Right renal pelvis (tissue), 4 donors: Measurements from ENCODE around the gene BCAP31. TPM values are rescaled to one million over a fixed set of nuclear protein-coding genes. Genes with fewer than 3 reads are reported as not detected.
"Not testable (repeated sequence)": the region's sequence is repeated elsewhere in the genome, so short reads cannot be mapped to it uniquely, and the experiment has no call there.

ENCODE experiments used
- DNase-seq, 4 donors: peaks; one replicate each; pipeline ENCODE4 v3.0.0-alpha.2; 2013; ENCODE audit warnings: low read depth in 4 of 4, low spot score in 3 of 4, missing footprints in 1 of 4
- polyA plus RNA-seq, 4 donors: library from polyadenylated mRNA; unstranded; fragments of 120-200 nt; gene quantifications; one replicate each; pipeline ENCODE4 v1.2.1, GENCODE V29; 2013; ENCODE audit not compliant: insufficient read length in 4 of 4

The BCAP31 gene
- polyA plus RNA-seq, 4 donors, result 192 to 206 (median 199) TPM

DNA sequence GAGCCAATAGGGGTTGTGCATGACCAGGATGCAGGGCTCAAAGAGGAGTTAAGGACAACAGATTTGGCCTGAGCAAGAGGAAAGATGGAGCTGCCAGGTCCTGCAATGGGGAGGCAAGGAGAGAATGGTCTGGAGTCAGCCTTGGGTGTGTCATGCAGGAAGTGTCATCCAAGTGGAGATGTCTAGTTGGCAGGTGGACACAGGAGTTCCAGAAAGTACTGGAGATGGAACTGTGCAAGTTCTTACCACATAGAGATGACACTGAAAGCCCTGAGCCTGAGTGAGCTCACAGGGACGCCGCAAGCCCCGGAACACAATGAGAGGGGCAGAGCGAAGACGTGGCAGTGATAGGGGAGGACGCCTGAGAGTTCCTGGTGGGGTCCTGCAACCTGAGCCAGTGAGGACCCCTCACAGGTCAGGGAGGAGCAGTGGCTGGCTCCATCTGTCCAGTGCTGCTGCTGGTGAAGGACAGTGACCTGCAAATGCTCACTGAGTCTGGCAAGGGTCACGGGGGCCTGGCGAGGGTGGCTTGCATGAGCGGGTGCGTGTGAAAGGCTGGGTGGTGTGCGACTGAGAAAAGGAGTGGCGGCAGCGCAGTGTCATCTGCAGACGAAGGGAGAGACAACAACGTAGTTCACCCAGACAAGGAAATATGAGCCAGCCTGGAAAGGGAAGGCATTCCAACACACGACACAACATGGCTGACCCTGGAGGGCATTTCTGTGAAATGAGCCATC, 27.0 kb downstream of the BCAP31 start:
- DNase-seq, result not testable (repeated sequence)

DNA sequence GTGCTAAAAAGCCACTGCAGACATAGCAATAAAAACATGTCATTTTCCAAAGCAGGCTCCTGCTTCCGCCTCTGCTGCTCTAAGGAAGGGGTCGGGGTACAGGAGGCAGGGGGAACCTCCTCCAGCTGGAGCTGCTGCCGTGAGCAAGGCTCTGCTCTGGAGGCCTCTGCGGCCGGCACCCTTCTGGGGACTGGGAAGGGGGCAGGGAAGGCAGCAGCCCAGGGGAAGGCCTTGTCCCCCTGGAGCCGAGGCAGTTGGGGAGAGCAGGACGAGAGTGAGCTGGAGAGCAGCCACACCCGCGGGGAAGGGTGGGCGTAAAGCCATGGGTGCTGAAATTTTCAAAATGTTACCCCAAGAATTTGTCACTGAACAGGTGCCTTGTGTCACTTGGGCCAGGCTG, 27.6 kb downstream of the BCAP31 start:
- DNase-seq, result not testable (repeated sequence)

DNA sequence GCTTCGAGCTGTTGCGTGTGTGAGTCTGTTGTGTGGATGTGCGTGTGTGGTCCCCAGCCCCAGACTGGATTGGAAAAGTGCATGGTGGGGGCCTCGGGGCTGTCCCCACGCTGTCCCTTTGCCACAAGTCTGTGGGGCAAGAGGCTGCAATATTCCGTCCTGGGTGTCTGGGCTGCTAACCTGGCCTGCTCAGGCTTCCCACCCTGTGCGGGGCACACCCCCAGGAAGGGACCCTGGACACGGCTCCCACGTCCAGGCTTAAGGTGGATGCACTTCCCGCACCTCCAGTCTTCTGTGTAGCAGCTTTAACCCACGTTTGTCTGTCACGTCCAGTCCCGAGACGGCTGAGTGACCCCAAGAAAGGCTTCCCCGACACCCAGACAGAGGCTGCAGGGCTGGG, 28.1 kb downstream of the BCAP31 start:
- DNase-seq, result no peak

DNA sequence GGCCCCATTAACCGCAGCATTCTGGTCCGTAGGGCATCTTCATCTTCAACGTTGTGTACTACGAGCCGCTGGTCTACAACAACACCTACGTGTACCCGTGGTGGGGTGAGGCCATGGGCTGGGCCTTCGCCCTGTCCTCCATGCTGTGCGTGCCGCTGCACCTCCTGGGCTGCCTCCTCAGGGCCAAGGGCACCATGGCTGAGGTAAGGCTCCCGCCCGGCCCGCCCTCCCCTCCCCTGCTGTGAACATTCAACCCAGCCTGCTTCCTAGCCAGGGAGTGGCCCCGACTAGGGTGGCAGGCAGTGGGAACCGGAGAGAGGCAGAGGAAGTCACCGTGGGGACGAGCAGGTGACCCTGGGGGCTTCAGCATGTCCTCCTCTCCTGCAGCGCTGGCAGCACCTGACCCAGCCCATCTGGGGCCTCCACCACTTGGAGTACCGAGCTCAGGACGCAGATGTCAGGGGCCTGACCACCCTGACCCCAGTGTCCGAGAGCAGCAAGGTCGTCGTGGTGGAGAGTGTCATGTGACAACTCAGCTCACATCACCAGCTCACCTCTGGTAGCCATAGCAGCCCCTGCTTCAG, 29.4 kb downstream of the BCAP31 start:
- no peak for DNase-seq

DNA sequence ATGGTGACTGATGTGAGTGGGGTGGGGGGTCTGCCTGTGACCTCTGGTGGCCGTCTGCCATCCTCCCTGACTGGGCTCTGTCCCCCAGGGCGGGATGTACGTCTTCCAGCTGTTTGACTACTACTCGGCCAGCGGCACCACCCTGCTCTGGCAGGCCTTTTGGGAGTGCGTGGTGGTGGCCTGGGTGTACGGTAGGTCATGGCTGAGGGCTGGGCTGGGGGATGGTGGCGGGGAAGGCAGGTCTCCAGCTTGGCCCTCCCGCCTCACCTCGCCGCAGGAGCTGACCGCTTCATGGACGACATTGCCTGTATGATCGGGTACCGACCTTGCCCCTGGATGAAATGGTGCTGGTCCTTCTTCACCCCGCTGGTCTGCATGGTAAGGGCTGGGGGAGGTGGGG, 29.9 kb downstream of the BCAP31 start:
- not testable (repeated sequence) for DNase-seq

DNA sequence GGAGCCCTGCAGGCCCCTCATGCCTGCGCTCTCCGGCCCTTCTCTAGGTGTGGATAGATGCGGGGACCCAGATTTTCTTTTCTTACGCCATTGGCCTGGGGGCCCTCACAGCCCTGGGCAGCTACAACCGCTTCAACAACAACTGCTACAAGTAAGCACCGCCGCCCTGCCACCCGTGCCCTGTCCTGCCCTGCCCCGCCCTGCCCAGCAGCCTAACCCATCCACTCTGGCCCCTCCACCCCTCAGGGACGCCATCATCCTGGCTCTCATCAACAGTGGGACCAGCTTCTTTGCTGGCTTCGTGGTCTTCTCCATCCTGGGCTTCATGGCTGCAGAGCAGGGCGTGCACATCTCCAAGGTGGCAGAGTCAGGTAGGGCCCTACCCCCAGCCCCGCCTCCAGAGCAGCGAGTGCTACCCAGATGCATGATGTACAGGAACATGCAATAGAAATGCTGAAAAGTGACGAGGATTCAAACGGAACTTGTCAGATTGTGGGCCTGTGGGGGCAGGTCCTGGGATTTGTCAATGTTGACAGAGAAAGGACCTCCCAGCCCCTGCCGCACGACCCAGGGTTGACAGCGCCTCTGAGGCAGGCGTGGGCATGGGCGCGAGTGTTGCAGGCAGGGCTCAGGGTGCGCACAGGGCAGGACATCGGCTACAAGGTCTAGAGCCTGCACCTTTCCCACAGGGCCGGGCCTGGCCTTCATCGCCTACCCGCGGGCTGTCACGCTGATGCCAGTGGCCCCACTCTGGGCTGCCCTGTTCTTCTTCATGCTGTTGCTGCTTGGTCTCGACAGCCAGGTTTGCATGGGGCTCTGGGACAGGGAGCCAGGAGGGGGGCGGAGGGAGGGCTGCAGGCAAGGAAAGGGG, 30.7 kb downstream of the BCAP31 start:
- no peak for DNase-seq

DNA sequence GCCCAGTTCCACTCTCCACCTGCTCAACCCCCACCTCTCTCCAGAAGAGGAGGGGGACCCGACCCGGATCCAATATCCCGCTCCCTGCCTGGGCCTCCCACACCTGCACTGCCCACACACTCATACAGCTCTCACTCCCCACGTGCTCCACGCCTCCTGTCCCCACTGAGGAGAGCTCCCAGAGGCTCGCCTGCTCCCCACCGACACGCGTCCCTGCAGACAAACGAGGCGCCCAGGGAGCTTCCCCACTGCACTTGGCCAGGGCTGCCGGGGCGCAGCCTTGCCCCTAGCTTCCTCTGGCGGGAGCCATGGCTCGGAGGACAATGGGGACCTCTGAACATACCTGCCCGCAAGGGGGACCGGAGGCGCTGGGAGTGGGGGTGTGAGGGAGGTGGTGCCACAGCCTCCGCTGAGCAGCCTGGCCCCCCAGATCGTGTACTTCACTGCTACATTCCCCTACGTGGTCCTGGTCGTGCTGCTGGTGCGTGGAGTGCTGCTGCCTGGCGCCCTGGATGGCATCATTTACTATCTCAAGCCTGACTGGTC, 31.5 kb downstream of the BCAP31 start:
- no peak for DNase-seq

DNA sequence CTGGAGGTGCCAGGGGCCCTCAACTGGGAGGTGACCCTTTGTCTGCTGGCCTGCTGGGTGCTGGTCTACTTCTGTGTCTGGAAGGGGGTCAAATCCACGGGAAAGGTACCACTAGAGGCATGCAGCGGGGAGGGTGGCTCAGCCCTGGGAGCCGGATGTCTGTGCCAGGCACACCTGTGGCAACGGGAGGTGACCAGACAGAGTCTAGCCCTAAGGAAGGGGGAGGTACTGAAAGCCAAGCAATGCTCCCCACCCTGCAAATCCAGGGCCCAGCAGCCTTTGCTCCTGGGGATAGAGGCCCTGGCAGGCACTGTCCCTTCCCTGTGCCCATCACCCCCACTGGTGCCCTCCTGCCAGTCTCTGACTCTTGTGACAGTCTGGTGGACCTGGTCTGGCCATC, 32.2 kb downstream of the BCAP31 start:
- DNase-seq, result no peak

DNA sequence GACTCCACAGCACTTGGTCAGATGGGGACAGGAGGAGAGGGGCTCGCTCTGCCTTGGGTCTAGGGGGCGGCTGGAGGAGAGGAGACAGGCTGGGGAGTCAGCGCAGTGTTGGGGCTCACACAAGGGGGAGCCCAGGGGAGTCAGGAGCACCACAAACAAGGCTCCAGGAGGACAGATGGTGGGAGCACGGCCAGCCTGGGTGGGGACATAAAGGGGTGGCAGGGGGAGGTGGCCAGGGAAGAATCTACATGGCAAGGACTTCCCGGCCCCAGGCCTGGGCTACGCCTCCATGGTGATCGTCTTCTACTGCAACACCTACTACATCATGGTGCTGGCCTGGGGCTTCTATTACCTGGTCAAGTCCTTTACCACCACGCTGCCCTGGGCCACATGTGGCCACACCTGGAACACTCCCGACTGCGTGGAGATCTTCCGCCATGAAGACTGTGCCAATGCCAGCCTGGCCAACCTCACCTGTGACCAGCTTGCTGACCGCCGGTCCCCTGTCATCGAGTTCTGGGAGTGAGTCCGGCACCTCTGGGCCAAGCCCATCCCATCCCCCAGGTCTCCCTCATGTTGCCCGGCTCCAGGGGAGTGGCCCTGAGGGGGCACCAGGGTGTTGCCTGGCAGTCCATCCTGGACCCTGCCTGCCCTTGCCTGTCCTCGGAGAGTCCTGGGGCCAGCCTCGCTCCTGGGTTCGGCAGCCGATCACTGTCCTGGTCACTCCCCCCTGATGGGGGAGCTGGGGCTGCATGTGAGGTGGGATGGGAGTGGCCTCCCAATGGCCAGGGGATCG, 33.0 kb downstream of the BCAP31 start:
- DNase-seq, result not testable (repeated sequence)

DNA sequence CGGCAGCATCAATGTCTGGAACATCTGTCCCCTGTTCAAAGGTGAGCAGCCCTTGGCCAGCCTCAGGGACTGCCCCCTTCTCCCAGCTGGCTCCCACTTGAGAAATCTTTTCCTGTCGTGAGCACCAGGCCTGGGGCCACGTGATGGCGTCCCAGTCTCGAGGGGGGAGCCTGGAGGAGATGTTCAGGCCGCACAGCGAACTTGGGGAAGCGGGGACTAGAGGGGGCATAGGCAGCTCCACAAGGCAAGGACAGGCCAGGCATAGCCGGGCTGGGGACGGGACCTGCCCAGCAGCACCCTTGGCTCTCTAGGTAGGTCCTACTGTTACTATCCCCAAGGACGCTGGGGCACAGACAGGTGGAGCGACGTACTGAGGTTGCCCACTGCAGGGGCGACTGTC, 33.7 kb downstream of the BCAP31 start:
- no peak for DNase-seq

DNA sequence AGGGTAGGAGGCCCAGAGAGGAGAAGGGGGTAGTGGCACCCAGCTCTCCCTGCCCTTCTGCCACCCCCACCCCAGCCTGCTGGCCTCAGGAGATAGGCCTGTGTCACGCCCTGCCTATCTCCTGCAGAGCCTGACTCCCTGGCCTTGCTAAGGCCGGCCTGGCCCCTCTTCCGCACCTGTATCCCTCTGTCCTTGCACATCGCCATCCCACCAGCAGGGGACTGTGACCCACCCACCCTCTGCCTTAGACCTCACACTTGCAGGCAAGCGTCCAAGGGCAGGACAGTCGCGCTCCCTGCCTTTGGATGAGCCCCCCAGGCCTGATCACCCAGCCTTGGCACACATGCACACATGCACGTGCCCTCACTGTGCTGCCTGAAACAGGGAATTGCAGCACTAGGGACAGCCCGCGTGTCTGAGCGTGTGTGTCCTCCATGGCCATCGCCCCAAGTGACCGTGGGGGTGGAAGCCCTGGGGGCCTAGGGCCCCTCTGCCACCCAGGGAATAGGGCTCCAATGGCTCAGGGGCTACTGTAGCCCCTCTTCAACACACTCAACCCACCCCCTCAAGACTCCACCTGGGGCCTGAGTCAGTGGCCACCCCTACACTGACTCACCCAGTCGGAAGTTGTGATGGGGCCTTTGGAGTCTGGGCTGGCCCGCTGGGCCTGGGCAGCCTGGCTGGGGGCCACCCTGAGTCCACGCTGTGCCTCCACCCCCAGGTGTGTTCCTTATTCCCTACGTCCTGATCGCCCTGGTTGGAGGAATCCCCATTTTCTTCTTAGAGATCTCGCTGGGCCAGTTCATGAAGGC, 34.3 kb downstream of the BCAP31 start:
- no peak for DNase-seq

DNA sequence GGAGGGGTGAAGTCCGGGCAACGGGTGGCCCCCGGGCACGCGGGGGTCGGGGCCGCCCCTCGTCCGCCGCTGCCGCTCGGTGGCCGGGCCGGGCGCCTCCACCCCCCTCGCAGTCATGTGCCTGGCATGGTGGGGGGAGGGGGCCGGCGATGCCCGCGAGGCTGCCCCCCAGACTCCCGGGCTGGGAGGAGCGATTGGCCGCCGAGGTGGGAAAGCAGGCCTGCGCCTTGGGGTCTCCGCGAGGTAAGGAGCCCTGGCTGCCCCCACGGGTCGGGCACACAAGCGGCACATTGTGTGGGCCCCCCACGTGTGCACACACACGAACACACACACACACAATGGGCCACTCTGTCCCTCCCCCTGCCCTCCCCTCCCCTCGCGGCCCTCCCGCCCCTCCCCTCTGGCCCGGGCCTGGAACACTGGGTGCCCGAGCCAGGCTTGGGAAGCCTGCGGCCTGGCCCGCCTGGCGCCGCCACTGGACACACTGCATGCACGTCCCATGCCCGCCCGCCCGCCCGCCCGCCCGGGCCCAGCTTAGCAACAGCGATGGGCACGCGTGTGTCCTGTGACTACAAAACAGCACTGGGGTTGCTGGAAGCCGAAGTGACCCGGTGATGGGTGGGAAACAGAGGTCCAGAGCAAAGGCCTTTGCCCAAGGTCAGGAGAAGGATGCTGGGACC, 35.1 kb downstream of the BCAP31 start:
- DNase-seq, result no peak

DNA sequence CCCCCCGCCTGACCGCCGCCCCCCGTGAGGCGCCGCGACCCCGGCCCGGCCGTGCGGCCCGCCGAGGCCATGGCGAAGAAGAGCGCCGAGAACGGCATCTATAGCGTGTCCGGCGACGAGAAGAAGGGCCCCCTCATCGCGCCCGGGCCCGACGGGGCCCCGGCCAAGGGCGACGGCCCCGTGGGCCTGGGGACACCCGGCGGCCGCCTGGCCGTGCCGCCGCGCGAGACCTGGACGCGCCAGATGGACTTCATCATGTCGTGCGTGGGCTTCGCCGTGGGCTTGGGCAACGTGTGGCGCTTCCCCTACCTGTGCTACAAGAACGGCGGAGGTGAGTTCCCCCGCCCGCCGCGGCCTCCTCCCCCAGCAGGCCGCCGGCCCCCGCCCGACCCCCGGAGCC, 35.7 kb downstream of the BCAP31 start:
- no peak for DNase-seq

DNA sequence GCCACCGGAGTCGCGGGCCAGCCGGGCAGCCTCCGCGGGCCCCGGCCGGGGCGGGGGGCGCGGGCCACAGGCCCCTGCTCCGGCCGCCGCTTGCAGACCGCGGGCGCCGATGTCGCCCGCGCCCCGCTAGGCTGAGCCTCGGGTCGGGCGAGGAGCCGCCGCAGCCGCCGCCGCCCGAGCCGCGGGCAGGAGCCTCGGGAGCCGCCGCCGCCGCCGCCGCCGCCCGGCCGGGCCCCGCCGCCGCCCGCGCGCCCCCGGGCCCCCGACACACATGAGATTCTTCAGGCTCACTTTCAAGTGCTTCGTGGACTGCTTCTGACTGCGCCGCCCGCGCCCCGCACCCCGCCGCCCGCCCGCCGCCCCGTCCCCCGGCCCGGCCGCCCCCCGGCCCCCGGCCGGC, 36.1 kb downstream of the BCAP31 start:
- no peak for DNase-seq

DNA sequence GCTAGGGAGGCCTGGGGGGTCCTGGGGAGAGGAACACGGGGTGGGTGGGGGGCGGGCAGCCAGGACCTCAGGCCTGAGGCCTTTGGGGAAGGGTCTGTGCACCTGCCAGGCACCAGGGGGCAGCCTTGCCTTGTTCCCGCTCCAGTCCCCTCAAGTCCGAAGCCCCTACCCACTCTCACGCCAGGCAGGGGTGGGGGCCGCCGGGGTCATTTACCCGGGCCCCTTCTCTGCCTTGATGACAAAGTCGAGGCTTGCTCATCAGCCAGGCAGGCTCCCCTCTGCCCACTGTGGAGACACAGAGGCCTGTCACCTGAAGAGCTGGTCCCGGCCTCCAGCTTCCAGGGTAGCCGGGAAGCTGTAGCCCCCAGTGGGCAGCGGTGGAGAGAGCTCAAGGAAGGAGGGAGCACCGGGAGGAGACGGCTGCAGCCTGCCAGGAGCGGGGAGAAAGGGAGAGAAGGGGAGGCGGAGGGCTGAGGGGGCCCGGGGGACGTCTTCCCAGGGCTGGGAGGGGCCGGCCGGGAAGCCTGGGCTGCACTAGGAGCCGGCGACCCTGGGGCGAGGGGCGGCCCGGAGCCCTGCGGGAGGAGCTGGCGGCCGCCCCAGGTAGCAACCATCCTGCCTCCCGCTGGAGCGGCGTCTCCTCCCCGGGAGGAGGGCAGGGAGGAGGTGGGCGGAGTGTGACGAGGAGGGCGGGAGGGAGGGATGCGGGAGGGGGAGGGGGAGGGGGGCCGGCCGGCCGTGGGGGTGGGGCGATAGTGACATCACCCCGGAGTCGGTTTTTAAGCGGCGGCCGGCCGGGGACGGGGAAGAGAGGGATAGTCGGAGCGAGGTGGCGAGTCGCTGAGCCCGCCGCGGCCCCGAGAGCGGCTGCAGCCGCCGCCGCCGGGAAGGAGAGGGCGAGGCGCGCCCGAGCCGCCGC, 36.8 kb downstream of the BCAP31 start, which contains the start of gene SLC6A8:
Gene SLC6A8, plus strand, starts transcription at position 806 of the 919 bp plus-strand sequence. CDS start 649 bp downstream, outside the sequence.
- DNase-seq, result no peak

DNA sequence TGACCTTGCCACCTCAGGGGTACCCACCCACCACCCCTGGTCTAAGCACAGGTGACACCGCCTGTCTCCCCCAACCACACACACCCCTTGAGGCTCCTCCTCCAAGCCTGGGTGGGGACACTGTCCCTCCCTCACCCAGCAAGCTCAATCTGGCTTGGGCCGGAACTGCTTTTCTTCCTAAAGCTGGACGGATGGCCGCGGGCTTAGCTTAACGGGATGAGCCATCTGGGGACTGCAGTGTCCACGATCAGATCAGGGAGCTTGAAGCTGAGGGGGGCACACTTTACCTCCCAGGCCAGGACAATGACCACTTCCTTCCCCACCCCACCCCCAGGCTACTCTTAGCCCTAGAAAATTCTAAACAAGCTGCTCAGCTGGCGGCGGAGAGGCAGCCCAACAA, 37.5 kb downstream of the BCAP31 start:
- DNase-seq, result no peak

DNA sequence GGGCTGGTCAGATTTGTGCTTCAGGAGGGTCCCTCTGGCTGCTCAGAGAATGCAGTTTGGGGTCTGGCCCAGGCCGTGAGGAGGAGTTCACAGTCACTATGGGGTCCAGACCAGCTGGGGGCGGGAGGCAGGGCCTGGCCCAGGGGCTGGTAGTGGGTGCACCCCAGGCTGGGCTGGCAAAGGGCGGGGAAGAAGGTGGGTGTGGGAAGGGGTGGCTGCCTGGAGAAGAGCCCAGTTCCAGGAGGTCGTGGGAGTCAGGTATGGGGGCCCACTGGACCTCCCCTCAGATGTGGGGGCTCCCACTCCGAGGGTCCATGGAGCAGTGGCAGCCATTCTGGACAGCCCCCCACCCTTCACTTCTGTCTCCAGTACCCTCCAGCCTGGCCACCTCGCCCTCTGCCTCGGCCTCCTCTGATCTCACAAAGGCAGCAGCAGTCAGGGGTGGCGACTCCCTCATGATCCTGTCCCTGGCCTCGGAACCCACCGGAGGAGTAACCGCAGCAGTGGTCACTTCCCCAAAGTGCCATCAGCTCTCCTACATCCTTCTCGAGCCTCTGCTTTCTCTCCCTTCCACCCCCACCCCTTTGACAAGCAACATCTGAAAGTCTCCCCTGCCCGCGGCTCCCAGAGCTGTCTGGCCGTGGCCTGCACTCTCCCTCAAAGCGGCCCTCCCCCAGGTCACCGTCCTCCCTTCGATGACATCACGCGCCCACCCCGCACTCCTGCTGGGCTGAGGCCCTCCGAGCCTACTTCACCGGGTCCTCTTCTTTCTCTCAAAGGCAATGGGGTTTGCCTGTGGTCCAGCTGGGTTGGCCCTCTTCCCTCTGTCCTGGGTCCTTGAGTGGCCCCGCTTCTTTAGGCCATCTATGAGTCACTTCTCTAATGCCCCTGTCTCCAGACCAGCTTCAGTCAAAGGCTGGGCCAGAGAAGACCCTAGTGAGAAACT, 38.2 kb downstream of the BCAP31 start:
- no peak for DNase-seq
